Endothelial cell of umbilical vein (primary cell): Measurements from ENCODE around the gene NMT1. TPM values are rescaled to one million over a fixed set of nuclear protein-coding genes. Genes with fewer than 3 reads are reported as not detected.

Experiments used
- BruUV-seq: library from RNA; stranded (reverse); fragments of 400-500 nt; replicated peaks from 2 replicates; lab custom pipeline; 2021; lab: Mats Ljungman, UMichigan
- CTCF ChIA-PET: fragments of 300-600, 350-600 bp; sonication (Branson Sonifier 250); formaldehyde crosslinking; loops from one replicate; lab custom pipeline; 2021; ENCODE audit warnings: antibody characterized with exemption, inconsistent platforms; lab: Charles Lee
- POLR2A ChIA-PET: fragments of 300-600, 350-600 bp; sonication (Branson Sonifier 250); formaldehyde crosslinking; loops from one replicate; lab custom pipeline; 2021; ENCODE audit warnings: antibody characterized with exemption, inconsistent platforms; lab: Charles Lee
- DNase-seq: peaks from one replicate; pipeline ENCODE4 v3.0.0-alpha.2; 2011; ENCODE audit warnings: low read depth, low spot score
- FAIRE-seq: peaks from 2 replicates; lab custom pipeline; 2011; peaks lifted over from hg19 to GRCh38; lab: Jason Lieb, UNC
- H2AFZ ChIP-seq: 2 replicates; pipeline ENCODE4 v1.6.0; 2012; ENCODE audit warnings: low read depth, low read length, control low read depth, inconsistent platforms
- H3K27ac ChIP-seq: 2 replicates; pipeline ENCODE4 v1.5.1; 2011; ENCODE audit warnings: low read depth, mild to moderate bottlenecking, control low read depth, low read length, moderate library complexity; ENCODE audit not compliant: insufficient read depth
- H3K27me3 ChIP-seq, 2 experiments: 2 replicates each; pipeline versions ENCODE4 v1.6.0 to v1.6.1; 2011; ENCODE audit warnings: low read length in 2 of 2, mixed read lengths in 1 of 2; ENCODE audit not compliant: control insufficient read depth in 2 of 2, insufficient read depth in 2 of 2
- H3K36me3 ChIP-seq, 2 experiments: 2 replicates in 1 of 2; 3 replicates in 1 of 2; pipeline ENCODE4 v1.5.1; 2011; ENCODE audit warnings: low read length in 2 of 2, mild to moderate bottlenecking in 1 of 2, moderate library complexity in 1 of 2; ENCODE audit not compliant: control insufficient read depth in 2 of 2, insufficient read depth in 2 of 2; ENCODE audit errors: extremely low read depth in 1 of 2
- H3K4me1 ChIP-seq: 3 replicates; pipeline ENCODE4 v1.5.1; 2011; ENCODE audit warnings: mild to moderate bottlenecking, low read length; ENCODE audit not compliant: control insufficient read depth, insufficient read depth; ENCODE audit errors: extremely low read depth
- H3K4me2 ChIP-seq: 2 replicates; pipeline ENCODE4 v1.6.1; 2011; ENCODE audit warnings: low read length, control low read depth, mixed read lengths; ENCODE audit not compliant: insufficient read depth
- H3K4me3 ChIP-seq, 3 experiments: fragments of 200-600 bp in 1 of 3; sonication (generic), shearing (Covaris generic) in 1 of 3; replicated peaks in 1 of 3; 2 replicates each; pipeline ENCODE4 v1.5.1; 2011 to 2016; ENCODE audit warnings: control low read depth in 3 of 3, low read length in 3 of 3, mild to moderate bottlenecking in 2 of 3, inconsistent platforms in 1 of 3, low read depth in 1 of 3, moderate library complexity in 1 of 3; ENCODE audit not compliant: insufficient read depth in 1 of 3
- H3K79me2 ChIP-seq: 2 replicates; pipeline ENCODE4 v1.6.0; 2012; ENCODE audit warnings: low read length, inconsistent platforms; ENCODE audit not compliant: control insufficient read depth, insufficient read depth
- H3K9ac ChIP-seq: replicated peaks from 2 replicates; pipeline ENCODE3; 2011; ENCODE audit warnings: low read length, control low read depth; ENCODE audit not compliant: insufficient read depth; ENCODE audit errors: extremely low read depth
- H3K9me1 ChIP-seq: replicated peaks from 3 replicates; pipeline ENCODE4 v1.6.0; 2011; ENCODE audit warnings: mild to moderate bottlenecking, low read length; ENCODE audit not compliant: control insufficient read depth, insufficient read depth; ENCODE audit errors: extremely low read depth
- H3K9me3 ChIP-seq: replicated peaks from 2 replicates; pipeline ENCODE4 v1.5.1; 2012; ENCODE audit warnings: low read length, inconsistent platforms; ENCODE audit not compliant: control insufficient read depth, insufficient read depth
- H4K20me1 ChIP-seq: replicated peaks from 2 replicates; pipeline ENCODE3; 2011; ENCODE audit warnings: mild to moderate bottlenecking, low read length; ENCODE audit not compliant: control insufficient read depth, insufficient read depth; ENCODE audit errors: extremely low read depth
- CTCF ChIP-seq, 2 donors: IDR thresholded peaks; 1 replicate in 1 of 2; 2 replicates in 1 of 2; pipeline ENCODE4 v1.5.1; 2011; ENCODE audit warnings: low read length in 2 of 2, mild to moderate bottlenecking in 2 of 2, moderate library complexity in 2 of 2, control low read depth in 1 of 2, inconsistent platforms in 1 of 2, low read depth in 1 of 2; ENCODE audit not compliant: insufficient read depth in 1 of 2; ENCODE audit errors: extremely low read depth in 1 of 2
- EZH2 ChIP-seq: IDR thresholded peaks from 2 replicates; pipeline ENCODE4 v1.6.1; 2012; ENCODE audit warnings: borderline replicate concordance, low read depth, mild to moderate bottlenecking, moderate library complexity, low read length, inconsistent platforms; ENCODE audit not compliant: severe bottlenecking
- FOS ChIP-seq: IDR thresholded peaks from 2 replicates; pipeline ENCODE4 v1.6.1; 2011; ENCODE audit warnings: mild to moderate bottlenecking, low read length, moderate library complexity, borderline replicate concordance; ENCODE audit not compliant: insufficient read depth
- GATA2 ChIP-seq: IDR thresholded peaks from 2 replicates; pipeline ENCODE4 v1.7.0; 2011; ENCODE audit warnings: low read depth, mild to moderate bottlenecking, moderate library complexity, mixed read lengths, low read length; ENCODE audit not compliant: insufficient read length, insufficient read depth
- JUN ChIP-seq: IDR thresholded peaks from 2 replicates; pipeline ENCODE4 v1.6.1; 2011; ENCODE audit warnings: borderline replicate concordance, low read depth; ENCODE audit not compliant: insufficient read length, insufficient read depth
- MYC ChIP-seq: IDR thresholded peaks from one replicate; pipeline ENCODE4 v1.6.1; 2011; ENCODE audit warnings: mild to moderate bottlenecking, low read depth, low read length
- POLR2A ChIP-seq: IDR thresholded peaks from 2 replicates; pipeline ENCODE4 v1.6.1; 2012; ENCODE audit warnings: low read depth, mild to moderate bottlenecking, control low read depth, low read length
- POLR2AphosphoS5 ChIP-seq: IDR thresholded peaks from 2 replicates; pipeline ENCODE4 v1.6.1; 2012; ENCODE audit warnings: low read depth, mild to moderate bottlenecking, control low read depth, low read length, moderate library complexity; ENCODE audit not compliant: insufficient read depth
- dilution Hi-C: fragments of 300-500 bp; cut with MboI; formaldehyde crosslinking; loops from one replicate; pipeline ENCODE4 v1.15.0; 2019; ENCODE audit warnings: low sequenced_read_pairs; ENCODE audit not compliant: extremely low pct_ligation_motif_present
- intact Hi-C: fragments of 100-400 bp; cut with micrococcal nuclease; formaldehyde crosslinking; loops from one replicate; pipeline ENCODE4 v1.10.0; 2022
- polyA plus RNA-seq, 4 experiments: library from polyadenylated mRNA; depleted of rRNA in 3 of 4; stranded (reverse) in 3 of 4; unstranded in 1 of 4; fragments of >200 nt; gene quantifications; 2 replicates each; pipeline versions ENCODE4 v1.2.1 to v1.2.3, GENCODE V29; 2011 to 2012; ENCODE audit warnings: missing spikeins in 1 of 4
- total RNA-seq: library from RNA; stranded (reverse); gene quantifications from 2 replicates; pipeline ENCODE4 v1.2.3, GENCODE V29; 2021
- TF ChIP-seq, protein P1 (sequence below): IDR thresholded peaks from 2 replicates; pipeline ENCODE4 v1.6.1; 2011; ENCODE audit not compliant: insufficient read depth, insufficient read length

The NMT1 gene
- total and polyA plus RNA-seq, 2 donors (not counting 3 experiments of a cell fraction or from before 2014, with no cell fraction given): 37.6 to 135 TPM

- Histone ChIP-seq H3K9me3 (no peaks in the 10 kb centered on the region), H3K9ac (peak overlapping the region; percentile 22), H3K4me2 (peak overlapping the region; percentile 79), H2AFZ (peak overlapping the region; percentile 77), H3K36me3 (no peaks in the 10 kb centered on the region), H3K27ac (peak overlapping the region; percentile 14), H3K9me1 (no peaks in the 10 kb centered on the region), H3K4me1 (peaks cover 16% of the 10 kb centered on the region), H3K79me2 (peaks cover 1% of the 10 kb centered on the region), H4K20me1 (no peaks in the 10 kb centered on the region), H3K4me3 (peak overlapping the region; percentile 3 to 69 (median 53)), H3K27me3 (no peaks in the 10 kb centered on the region)
- no peak for DNase-seq
- dilution Hi-C loops (no loop called here), intact Hi-C loops (loop anchor here (1.0 kb wide), 4 partner anchors 12 to 99 kb away; partner anchors contain the start of genes HEXIM1 and HEXIM2)
- no peak for FAIRE-seq
- TF ChIP-seq CTCF (IDR thresholded peaks at IDR 0.05; ENCODE audit: extremely low read depth in 1 of 2, insufficient read depth in 1 of 2, low read depth in 1 of 2, low read length in 2 of 2) (no peak), EZH2 (no peak), GATA2 (no peak), FOS (no peak), POLR2AphosphoS5 (no peak), MYC (no peak), POLR2A (no peak), JUN (no peak)
- TF ChIP-seq, protein P1, sequence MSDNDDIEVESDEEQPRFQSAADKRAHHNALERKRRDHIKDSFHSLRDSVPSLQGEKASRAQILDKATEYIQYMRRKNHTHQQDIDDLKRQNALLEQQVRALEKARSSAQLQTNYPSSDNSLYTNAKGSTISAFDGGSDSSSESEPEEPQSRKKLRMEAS: no peak
- ChIA-PET POLR2A (interaction anchor here (1.0 to 1.7 kb wide), 4 partner anchors 10 to 61 kb away, joined by 6 to 58 read pairs (median 9); partner anchors contain the start of genes HEXIM1 and HEXIM2), CTCF (interaction anchor here (0.5 to 6.4 kb wide), 94 partner anchors 11 to 1356 kb away, joined by 3 to 476 read pairs (median 5); partner anchors contain the start of genes C1QL1, CFAP97D1, DCAKD and EFTUD2)
- BruUV-seq: no TSS peak
Measured at GRCh38 chr17:45135978-45136791, 75.1 kb downstream of the NMT1 start.
